HFF-Myc (cell line): ENCODE measurements around the gene UNC119B.
"Not testable (repeated sequence)": the region's sequence is repeated elsewhere in the genome, so short reads cannot be mapped to it uniquely, and the experiment has no call there.

ENCODE experiments used
- DNase-seq: peaks from one replicate; pipeline ENCODE4 v3.0.0-alpha.2; 2011; ENCODE audit warnings: low read depth; ENCODE audit errors: extremely low read depth
- H3K4me3 ChIP-seq: replicated peaks from 2 replicates; pipeline ENCODE4 v1.5.1; 2011; ENCODE audit warnings: low read depth, mild to moderate bottlenecking, control low read depth, low read length
- TF ChIP-seq, protein P1 (sequence below): IDR thresholded peaks from 2 replicates; pipeline ENCODE4 v1.5.1; 2012; ENCODE audit warnings: mild to moderate bottlenecking, low read depth, low read length, control low read depth; ENCODE audit errors: missing control alignments

UNC119B gene

GRCh38 chr12:120725151-120725658 is 14.9 kb downstream of the UNC119B start:
- TF ChIP-seq, protein P1, sequence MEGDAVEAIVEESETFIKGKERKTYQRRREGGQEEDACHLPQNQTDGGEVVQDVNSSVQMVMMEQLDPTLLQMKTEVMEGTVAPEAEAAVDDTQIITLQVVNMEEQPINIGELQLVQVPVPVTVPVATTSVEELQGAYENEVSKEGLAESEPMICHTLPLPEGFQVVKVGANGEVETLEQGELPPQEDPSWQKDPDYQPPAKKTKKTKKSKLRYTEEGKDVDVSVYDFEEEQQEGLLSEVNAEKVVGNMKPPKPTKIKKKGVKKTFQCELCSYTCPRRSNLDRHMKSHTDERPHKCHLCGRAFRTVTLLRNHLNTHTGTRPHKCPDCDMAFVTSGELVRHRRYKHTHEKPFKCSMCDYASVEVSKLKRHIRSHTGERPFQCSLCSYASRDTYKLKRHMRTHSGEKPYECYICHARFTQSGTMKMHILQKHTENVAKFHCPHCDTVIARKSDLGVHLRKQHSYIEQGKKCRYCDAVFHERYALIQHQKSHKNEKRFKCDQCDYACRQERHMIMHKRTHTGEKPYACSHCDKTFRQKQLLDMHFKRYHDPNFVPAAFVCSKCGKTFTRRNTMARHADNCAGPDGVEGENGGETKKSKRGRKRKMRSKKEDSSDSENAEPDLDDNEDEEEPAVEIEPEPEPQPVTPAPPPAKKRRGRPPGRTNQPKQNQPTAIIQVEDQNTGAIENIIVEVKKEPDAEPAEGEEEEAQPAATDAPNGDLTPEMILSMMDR = no peak
- H3K4me3 ChIP-seq = peak overlapping the region; percentile 58
- DNase-seq = no peak

DNA sequence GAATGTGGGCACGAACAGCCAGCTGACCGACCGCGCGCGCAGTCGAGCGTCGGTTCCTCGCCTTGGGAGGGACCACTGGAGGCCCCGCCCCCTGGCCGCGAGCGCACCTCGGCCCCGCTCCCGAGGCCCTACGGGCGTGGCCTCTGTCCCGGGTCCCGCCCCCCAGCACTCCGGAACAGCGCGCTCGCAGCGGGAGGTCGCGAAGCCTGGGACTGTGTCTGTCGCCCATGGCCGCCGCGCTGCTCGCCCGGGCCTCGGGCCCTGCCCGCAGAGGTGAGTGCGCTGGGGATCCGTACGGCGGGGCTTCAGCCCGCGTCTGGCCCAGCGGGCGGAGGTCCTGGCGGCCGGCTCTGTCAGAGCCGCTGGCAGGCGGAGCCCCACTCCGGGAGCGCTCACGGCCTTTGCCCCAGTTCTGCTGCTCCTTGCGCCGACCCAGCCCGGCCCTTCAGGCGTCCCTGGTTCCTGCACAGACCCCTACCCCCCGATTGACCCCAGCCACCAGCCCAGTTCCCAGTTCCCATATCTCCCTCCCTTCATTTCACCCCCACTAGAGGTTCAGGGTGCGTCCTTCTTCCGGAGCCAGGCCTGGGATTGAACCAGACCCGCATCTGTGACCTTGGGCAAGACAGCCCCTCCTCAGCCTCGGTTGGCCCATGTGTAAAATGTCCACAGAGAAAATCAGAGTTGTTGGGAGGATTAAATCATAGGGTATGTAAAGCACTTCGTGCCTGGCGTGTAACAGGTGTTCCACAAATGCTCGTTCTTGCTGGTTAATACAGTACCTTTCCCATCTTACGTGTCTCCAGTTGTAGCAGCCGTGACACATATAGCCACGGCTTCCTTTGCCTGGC is 15.6 kb downstream of the UNC119B start, which contains the start of gene ACADS:
ACADS (plus strand) TSS at position 168 of the 851 bp plus-strand sequence; CDS start at position 228, 60 bp downstream.
- peak within 1 kb of the TSS; percentile 58 for H3K4me3 ChIP-seq
- peak; percentile 30 for DNase-seq
- TF ChIP-seq, protein P1 = no peak

DNA sequence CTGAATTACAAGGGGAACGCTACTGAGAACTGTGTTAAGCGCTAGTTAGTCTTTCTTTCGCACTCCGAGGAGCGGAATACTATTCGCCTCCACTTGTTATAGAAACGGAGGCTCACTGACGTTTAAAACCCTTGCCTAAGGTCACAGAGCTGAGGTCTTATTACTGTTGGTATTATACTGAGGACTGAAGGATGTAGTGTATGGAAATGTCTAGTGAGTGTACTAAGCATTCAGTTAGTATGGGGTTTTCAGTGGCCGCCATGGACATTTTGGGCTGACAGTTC is 16.2 kb downstream of the UNC119B start:
- no peak for DNase-seq
- TF ChIP-seq, protein P1 = no peak
- peak overlapping the region; percentile 58; the same call in 1 of the 2 replicates for H3K4me3 ChIP-seq

DNA sequence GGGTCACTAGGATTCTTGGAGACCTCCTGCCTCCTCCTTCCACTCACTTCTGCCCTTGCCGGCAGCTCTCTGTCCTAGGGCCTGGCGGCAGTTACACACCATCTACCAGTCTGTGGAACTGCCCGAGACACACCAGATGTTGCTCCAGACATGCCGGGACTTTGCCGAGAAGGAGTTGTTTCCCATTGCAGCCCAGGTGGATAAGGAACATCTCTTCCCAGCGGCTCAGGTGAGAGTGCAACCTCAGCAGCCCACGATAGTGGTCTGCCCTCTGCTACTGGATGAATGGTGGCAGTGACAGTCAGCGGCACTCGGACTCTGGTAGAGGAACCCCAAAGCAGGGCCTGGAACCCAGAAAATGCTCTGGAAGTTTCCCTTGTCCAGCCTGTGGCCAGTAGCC is 16.7 kb downstream of the UNC119B start:
- no peak for DNase-seq
- TF ChIP-seq, protein P1 = no peak
- H3K4me3 ChIP-seq = no peak overlapping the region

DNA sequence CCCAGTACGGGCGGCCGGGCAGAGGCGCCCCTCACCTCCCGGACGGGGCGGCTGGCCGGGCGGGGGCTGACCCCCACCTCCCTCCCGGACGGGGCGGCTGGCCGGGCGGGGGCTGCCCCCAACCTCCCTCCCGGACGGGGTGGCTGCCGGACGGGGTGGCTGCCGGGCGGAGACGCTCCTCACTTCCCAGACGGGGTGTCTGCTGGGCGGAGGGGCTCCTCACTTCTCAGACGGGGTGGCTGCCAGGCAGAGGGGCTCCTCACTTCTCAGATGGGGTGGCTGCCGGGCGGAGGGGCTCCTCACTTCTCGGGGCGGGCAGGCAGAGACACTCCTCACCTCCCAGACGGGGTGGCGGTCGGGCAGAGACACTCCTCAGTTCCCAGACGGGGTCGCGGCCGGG is 21.9 kb downstream of the UNC119B start:
- H3K4me3 ChIP-seq, DNase-seq: not testable (repeated sequence)

DNA sequence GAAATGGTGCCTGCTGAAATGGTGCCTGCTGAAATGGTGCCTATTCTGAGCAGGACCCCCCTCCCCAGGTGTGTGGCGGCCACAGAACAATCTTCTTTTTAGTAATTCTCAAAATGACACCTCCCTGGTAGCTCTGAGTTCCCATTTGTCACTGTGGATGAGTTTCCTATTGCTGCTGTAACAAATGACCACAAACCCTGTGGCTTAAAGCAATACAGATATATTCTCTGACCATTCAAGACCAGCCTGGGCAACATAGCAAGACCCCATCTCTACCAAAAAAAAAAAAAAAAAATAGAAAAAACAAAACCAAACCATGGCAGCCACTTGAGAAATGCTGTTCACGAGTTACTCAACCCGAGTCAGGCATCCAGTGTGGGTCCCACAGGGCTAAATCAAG is 23.3 kb downstream of the UNC119B start:
- TF ChIP-seq, protein P1 = no peak
- no peak for DNase-seq
- H3K4me3 ChIP-seq = no peak overlapping the region

GRCh38 chr12:120734210-120734609 is 24.0 kb downstream of the UNC119B start:
- TF ChIP-seq, protein P1 = no peak
- H3K4me3 ChIP-seq = no peak overlapping the region
- no peak for DNase-seq
